Suppressor macrophage treated with lipopolysaccharide for 1 hour (primary cell): ENCODE data around the gene ZNF573.

Source experiments
- DNase-seq, 3 donors: peaks; one replicate each; pipeline ENCODE4 v3.0.0-alpha.2; 2020 to 2022

Gene ZNF573

GRCh38 chr19:37692956-37693620 is 86.3 kb downstream of the ZNF573 start:
- DNase-seq, result no peak

DNA sequence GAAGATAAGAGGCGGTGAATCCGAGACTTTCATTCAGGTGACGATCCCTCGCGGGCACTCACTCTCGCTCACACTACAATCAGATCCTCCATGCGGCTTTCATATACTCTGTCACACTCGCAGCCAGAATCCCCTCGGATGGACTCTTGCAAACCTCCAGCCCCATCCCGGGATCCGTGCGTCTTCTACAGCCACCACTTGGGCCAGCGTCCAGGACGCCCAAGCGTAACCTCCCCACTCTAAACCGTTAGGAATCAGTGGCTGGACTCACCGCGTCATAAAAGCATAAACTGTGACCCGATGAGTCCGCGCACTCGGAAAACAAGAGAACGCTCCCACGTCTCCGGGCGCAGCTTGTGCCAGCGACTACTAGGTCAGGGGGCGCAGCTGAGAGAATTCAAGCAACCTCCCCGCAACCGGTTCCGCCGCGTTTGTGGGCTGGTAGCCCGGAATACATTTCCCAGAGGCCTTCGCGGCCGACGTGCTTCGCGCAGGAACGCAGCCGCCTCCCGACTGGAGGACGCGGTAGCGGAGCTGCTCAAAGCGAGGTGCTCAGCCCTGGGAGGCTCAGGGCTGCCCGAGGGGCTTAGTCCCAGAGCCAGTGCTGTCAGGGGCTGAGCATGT is 87.4 kb downstream of the ZNF573 start:
- peak; percentile 55 to 83 (median 73) for DNase-seq
